ENCODE data around the gene GAS2L1.
"Not testable (repeated sequence)": the region's sequence is repeated elsewhere in the genome, so short reads cannot be mapped to it uniquely, and the experiment has no call there.

GAS2L1 gene

DNA sequence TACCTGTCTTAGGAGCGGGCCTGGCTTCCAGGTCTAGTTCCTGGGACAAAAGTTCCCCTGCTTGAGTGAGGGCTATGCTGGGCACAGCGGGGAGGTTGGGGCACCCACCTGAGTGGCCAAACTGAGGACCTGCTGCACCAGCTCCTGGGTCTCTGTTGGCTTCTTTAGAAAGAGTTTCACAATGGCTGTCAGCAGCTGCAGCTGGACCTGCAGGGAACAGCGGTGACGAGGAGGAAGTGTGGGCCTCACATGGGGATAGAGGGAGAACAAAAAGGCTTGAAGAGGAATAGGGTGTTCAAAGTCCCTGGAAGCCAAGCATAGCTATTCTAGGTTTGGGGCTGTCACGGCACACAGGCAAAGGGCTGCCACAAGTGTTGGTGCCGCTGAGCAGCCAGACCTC, 35.7 kb downstream of the GAS2L1 start:
- no peak for DNase-seq (ENCODE audit: low read depth)

DNA sequence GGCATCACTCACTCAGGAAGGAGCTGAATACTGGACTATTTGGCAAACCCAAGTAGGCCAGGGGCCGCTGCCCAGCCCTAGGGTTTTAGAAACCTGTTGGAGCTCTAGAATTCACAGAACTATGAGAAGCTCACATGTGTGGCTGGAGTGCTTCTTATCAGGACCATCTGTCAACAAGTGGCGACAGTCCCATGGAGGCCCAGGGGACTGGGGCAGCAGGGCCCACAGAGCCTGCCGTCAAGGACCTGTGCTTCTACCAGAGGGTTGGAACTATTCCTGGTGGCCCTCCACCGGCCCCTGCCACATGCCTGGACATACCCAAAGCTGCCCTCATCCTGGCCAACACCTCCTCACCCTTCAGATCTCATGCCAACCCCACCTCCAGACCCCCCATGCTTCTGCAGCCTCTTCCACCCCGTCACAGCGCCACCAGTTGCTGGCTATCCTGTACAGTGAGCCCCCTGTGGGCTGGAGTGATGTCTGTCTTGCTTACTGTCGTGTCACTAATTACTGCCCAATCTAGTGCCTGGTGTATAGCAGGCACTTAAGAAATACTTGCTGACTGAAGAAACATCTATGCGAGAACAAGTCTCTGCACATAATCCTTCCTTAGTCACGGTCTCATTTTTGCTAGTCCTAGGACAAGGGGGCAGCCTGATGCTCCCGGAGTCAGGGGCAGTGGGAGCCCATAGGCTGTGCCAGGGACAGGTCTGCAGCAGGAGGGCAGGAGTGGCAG, 36.3 kb downstream of the GAS2L1 start:
- no peak for DNase-seq (ENCODE audit: low read depth)

DNA sequence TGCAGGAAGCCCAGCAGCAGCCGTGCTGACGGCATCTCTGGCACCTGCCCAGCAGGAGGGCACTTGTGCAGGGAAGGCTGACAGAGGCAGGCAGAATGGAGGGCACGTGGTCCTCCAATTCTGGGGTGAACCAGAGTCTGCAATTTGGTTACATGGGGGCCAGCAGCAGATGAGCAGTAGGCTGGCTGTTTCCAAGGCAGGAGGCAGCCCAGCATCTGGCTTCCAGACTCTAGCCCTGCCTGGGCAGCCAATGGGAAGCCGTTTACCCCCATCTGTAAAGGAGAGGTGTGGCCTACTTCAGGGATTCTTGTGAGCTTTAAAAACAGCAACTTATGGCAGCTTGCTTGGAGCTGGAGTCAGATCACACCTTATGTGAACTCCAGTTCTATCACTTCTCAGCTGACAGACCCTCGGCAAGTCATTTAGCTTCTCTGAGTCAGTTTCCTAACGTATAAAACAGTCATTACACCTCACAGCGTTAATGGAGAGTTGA, 36.9 kb downstream of the GAS2L1 start:
- DNase-seq (ENCODE audit: low read depth) = no peak

DNA sequence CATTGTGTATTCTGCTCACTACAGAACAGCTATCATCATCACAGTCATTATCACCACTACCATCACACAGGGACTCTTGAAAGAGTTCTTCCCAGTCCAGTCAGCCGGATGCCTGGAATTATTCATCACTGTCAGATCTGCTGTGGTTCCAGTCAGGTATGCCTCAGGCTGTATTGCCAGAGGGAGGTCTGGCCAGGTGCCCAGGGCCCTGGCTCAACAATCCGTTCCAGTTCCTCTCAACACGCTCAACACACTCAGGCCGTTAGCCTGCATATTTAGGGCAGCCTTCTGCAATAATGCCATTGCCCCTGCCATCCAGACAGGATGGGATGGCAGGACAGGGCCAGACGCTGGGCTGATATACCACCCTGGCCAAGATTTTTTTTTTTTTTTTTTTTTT, 37.7 kb downstream of the GAS2L1 start:
- DNase-seq (ENCODE audit: low read depth) = no peak

DNA sequence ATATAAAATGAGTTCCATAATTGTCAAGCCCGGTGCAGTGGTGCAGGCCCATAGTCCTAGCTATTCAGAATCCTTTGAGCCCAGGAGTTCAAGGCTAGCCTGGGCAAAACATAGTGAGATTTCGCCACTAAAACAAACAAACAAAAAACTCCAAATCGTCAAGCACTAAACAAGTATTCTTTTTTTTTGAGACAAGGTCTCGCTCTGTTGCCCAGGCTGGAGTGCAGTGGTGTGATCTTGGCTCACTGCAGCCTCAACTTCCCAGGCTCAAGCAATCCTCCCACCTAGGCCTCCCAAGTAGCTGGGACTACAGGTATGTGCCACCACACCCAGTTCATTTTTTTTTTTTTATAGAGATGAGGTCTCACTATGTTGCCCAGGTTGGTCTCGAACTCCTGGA, 38.4 kb downstream of the GAS2L1 start:
- not testable (repeated sequence) for DNase-seq (ENCODE audit: low read depth)

DNA sequence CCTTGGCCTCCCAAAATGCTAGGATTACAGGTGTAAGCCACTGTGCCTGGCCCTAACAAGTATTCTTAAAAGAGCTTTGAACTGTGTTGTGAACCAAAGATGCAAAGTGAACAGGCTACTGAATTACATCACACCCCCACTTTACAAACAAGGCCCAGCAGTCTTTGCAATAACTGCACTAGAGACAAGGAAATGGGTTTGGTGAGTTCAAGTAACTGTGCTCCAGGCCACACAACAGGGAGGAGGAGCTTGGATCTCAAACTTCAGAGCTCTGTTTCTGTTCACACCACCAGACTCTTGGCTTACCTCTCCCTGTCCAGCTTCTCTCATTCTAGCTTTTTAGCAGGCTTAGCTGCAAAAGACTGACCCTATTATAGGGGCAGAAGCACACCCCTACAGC, 39.5 kb downstream of the GAS2L1 start:
- DNase-seq (ENCODE audit: low read depth) = no peak

DNA sequence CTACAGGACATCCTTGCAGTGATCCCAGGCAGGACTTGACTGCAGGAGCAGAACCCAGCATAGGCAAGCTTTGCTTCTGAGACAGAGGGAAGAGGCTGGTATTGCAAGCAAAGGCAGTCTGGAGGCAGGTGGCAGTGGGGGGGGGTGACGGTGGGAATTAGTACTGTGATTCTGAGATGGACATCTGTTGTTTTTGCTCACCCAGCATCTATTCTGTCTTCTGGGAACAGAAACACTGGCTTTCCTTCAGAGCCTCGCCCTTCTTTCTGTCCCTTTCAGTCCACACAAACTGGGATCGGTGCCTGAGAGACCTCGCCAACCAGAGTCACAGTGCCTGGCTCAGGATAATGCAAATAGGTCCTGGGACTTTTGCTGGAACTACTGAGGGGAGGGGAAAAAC, 40.2 kb downstream of the GAS2L1 start:
- no peak for DNase-seq (ENCODE audit: low read depth)

DNA sequence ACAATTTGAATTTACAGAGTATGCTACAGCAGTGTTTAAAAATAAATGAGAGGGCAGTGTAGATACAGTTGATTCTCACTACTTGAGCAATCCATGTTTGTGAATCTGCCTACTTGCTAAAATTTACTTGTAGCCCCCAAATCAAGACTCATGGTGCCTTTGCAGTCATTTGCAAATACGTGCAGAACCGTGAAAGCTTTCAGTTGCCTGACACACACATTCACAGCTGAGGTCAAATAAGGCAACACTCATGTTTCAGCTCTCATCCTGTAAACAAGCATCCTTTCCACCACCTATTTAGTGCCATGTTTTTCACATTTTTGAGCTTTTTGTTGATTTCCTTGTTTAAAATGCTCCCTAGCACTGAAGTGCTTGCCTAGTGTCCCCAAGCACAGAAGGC, 41.6 kb downstream of the GAS2L1 start:
- DNase-seq (ENCODE audit: low read depth) = no peak

DNA sequence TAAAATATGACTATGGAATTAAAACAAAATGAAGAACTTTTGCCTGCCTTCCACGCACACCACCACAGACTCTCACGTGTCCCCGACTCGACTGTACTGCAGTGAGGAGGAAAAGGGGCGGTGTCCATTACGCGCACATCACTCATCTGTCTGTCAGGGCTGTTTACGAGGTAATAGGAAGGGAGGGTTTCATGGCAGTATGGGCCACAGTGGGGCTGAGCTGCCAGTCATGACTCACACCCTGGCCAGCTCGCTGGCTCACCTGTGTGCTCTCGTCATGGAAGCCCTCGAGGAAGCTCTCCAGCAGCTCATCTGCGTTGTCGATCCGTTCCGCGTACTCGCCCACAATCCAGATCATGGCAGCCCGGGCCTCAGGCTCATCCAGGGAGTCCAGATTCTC, 42.5 kb downstream of the GAS2L1 start:
- no peak for DNase-seq (ENCODE audit: low read depth)

DNA sequence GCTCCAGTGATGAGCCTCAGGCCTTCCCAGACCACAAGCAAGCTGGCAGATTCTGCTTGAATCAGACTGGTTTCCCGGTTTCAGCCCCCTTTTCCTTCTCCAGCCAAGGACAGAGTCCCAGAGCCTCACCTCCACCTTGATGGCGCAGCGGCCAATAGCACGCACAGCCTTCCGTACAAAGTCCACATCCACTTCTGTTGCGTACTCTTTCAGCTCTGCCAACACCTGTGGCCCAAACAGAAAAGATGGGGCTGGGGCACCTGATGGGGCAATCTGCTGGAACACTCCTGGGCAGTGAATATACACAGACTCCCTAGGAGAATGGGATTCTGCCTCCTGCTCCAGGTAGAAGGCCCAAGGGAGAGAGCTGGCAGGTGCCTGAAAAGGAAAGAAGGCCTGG, 44.6 kb downstream of the GAS2L1 start:
- no peak for DNase-seq (ENCODE audit: low read depth)

DNA sequence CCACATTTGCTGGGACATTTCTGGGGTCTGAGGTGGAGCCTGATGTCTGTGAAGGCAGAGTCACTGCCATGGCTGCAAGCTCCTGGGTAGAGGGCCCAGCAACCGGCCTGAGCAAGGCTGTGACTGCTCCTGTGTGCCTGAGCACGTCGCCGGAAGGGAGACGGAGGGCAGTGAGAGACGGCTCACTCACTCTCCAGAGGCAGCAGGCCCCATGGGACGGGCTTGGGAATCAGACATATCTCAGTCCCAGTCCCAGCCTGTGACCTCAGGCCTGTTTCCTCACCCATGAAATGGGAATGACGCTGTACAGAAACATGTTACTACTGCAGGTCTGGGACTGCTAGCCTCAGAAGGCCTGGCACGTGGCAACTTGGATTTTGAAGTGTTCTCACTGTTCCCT, 45.4 kb downstream of the GAS2L1 start:
- no peak for DNase-seq (ENCODE audit: low read depth)

DNA sequence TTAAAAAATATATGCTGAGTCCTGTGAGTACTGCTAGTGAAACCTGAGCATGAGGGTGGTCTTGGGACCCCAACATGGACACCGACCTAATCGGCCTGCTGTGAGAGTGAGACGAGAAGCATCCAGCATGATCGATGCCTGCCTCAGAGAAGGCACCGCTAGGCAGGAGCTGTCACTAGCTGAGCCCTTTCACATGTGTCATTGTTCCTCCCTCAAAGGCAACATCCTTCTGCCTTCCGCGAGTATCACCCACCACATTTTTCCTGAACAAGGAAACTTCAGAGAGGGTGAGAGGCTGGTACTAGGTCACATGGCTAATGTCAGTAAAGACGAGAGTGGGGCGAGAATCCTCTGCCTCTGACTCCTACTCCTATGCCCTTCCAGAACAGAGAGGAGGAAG, 46.3 kb downstream of the GAS2L1 start:
- no peak for DNase-seq (ENCODE audit: low read depth)

DNA sequence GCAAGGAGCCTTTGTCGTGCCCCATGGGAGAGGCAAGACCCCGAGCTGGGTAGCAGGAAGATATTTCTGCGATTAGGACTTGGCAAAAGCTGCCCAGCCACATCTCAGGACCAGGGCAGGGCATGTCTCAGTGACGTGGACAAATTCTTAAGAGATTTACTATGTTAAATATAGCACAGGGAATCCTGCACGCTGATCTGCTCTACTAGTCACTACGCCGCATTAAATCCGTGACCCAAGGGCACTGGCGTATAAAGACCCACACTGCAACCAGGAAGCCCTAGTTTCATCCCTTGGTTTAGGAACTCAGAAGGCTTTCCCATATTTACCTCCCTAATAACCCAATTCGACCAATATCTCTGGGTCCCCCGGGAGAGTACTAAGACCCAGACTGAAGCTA, 46.8 kb downstream of the GAS2L1 start:
- DNase-seq (ENCODE audit: low read depth) = no peak

DNA sequence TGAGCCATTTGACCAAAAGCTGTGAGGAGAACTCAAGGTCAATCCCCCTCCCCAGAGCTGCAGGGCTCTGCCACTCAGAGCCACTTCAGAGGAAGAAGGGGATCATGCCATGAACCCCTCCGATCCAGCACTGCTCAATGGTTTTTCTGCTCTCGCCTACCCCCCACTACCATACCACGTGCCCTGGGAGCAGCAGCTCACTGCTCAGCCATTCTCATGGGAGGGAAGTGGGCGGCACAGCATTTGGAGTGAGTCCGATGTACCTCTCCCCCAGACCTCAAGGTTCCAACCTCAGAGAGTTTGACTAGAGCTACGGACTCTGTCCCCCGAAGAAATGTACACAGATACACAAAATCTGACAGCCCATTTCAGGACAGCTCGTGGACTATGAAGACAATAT, 47.4 kb downstream of the GAS2L1 start:
- DNase-seq (ENCODE audit: low read depth) = no peak

DNA sequence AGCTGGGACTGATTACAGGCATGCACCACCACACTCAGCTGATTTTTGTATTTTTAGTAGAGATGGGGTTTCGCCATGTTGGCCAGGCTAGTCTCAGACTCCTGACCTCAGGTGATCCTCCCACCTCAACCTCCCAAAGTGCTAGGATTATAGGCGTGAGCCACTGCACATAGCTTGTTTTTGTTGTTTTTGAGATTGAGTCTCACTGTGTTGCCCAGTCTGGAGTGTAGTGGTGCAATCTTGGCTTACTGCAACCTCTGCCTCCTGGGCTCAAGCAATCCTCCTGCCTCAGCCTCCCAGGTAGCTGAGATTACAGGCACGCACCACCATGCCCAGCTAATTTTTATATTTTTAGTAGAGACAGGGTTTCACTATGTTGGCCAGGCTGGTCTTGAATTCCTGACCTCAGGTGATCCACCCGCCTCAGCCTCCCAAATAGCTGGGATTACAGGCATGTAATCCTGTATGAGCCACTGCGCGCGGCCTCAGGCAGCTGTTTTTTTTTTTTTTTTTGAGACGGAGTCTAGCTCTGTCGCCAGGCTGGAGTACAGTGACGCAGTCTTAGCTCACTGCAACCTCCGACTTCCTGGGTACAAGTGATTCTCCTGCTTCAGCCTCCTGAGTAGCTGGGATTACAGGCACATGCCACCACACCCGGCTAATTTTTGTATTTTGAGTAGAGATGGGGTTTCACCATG, 50.9 kb downstream of the GAS2L1 start:
- not testable (repeated sequence) for DNase-seq (ENCODE audit: low read depth)

DNA sequence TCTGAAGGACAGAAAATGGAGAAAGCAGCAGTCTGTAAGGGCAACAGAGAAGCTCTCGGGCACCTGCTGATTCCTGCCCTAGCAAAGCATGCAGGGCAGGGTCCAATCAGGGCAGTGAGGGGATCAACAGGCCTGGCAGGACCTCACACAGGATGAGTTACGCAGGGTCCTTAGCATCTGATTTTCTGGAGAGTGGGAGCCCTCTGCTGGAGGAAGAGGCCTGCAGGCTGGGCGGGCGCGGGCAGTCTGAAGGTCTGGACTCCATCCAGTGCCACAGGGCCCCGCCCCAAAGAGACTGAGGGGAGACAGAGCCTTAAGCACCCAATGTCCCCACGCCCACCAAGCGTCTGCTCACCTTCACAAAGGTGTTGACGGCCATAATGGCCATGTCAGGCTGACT, 53.0 kb downstream of the GAS2L1 start:
- no peak for DNase-seq (ENCODE audit: low read depth)

Measured in stimulated activated CD8-positive, alpha-beta memory T cell treated with anti-CD3 and anti-CD28 coated beads, Interleukin-12 subunit alpha, Interleukin-12 subunit beta, amount 100 ng/mL, for 4 hours (primary cell).